ENCODE results near the gene NUPR2.

GRCh38 chr7:56105508-56105907 lies 10.7 kb downstream of the NUPR2 start:
- TF ChIP-seq POLR2A (IDR thresholded peaks at IDR 0.05) (no peak), CTCF (IDR thresholded peaks at IDR 0.05) (no peak)

Measured in transverse colon (tissue), 3 donors.